Mononuclear cell (primary cell): Measurements from ENCODE around the gene CLEC4F. TPM values are rescaled to one million over a fixed set of nuclear protein-coding genes. Genes with fewer than 3 reads are reported as not detected.
"Not testable (repeated sequence)": the region's sequence is repeated elsewhere in the genome, so short reads cannot be mapped to it uniquely, and the experiment has no call there.

Source experiments
- H3K27me3 ChIP-seq: 2 replicates; pipeline ENCODE4 v1.6.0; 2011; ENCODE audit warnings: low read length, control low read depth; ENCODE audit not compliant: insufficient read depth
- H3K4me1 ChIP-seq: 2 replicates; pipeline ENCODE4 v1.5.1; 2011; ENCODE audit warnings: mild to moderate bottlenecking, low read length, control low read depth; ENCODE audit not compliant: insufficient read depth
- H3K4me3 ChIP-seq: 2 replicates; pipeline ENCODE4 v1.5.1; 2011; ENCODE audit warnings: mild to moderate bottlenecking, low read length, moderate library complexity
- H3K9me3 ChIP-seq: 2 replicates; pipeline ENCODE4 v1.5.1; 2011; ENCODE audit warnings: low read depth, mild to moderate bottlenecking, control low read depth, low read length
- total RNA-seq: library from RNA; depleted of rRNA; stranded (reverse); fragments of >200 nt; gene quantifications from one replicate; pipeline ENCODE4 v1.2.3, GENCODE V29; 2012

CLEC4F gene
- total RNA-seq, 1 donor, result 0.21 TPM

DNA sequence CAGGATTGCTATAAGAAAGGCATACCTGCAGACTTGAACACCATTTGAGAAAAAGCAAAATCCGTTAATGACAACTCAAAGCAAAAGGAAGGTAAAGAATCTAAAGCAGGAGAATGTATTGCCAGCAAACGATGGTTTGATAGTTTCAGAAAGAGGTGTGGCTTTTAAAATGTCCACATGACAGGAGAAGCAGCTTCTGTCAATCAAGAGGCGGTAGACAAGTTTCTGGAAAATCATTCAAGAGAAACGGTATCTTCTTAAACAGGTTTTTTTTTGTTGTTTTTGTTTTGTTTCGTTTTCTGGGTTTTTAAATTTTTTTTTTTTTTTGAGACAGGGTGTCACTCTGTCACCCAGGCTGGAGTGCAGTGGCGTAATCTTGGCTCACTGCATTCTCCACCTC, 13.8 kb downstream of the CLEC4F start:
- H3K4me3 ChIP-seq, result no peak overlapping the region
- no peaks in the 10 kb centered on the region for H3K4me1 ChIP-seq
- no peaks in the 10 kb centered on the region for H3K9me3 ChIP-seq
- no peaks in the 10 kb centered on the region for H3K27me3 ChIP-seq

DNA sequence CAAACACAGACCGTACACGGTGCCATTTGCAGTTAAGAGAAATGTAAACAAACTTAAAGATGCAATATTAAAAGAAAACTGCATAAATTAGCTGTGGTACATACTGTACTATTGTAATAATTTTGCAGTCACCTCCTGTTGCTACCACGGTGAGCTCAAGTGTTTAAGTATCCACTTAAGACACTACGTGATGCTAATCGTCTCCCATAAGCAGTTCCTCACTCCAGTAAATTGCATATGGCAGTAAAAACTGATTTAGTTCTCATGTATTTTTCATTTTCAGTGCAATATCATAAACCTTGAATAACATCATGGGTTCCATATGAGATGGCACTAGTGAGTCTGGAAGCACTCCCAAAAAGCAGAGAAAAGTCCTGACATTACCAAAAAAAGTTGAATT, 14.4 kb downstream of the CLEC4F start:
- H3K4me3 ChIP-seq, result no peak overlapping the region
- no peaks in the 10 kb centered on the region for H3K4me1 ChIP-seq
- no peaks in the 10 kb centered on the region for H3K9me3 ChIP-seq

DNA sequence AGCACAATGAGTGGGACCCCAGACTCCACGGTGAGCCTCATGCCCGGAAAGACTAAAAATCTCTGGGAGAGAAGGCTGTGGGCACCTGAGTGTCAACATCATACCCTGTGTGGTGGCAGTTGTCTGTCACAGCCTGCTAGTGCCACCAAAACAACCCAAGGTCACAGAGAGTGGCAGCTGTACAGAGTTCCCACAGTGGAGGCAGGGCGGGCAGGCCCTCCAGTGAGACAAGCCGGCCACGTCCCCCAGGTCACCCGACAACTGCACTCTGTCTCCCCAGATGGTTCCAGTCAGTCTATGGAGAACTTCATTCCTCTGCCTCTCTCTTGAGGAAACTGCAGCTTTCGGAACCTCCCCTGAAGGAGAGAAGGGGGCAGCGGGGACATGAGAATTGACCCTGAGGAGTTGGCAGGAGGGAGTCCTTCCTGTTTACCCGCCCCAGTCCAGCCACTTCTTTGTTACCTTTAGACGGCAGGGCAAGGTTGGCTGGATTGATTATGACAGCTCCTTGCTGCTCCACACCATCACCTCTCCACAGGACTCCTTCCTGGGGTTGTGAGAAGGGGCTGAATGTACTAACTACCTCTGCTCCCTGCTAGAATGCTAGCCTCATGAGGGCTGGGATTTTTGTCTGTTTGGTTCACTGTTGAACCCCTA, 18.7 kb downstream of the CLEC4F start:
- Histone ChIP-seq H3K27me3 (no peaks in the 10 kb centered on the region), H3K4me1 (peaks cover 6% of the 10 kb centered on the region), H3K4me3 (no peak overlapping the region), H3K9me3 (no peaks in the 10 kb centered on the region)

More for the DNA sequence above, 14.4 kb downstream of the CLEC4F start:
- no peaks in the 10 kb centered on the region for H3K27me3 ChIP-seq

DNA sequence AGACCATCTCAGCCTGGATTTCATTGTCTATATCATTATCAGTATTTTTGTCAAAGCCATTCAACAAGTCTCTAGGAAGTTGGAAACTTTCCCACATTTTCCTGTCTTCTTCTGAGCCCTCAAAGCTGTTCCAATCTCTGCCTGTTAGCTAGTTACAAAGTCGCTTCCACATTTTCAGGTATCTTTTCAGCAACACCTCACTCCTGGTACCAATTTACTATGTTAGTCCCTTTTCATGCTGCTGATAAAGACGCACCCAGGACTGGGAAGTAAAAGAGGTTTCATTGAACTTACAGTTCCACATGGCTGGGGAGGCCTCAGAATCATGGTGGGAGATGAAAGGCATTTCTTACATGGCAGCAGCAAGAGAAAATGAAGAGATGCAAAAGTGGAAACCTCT, 20.7 kb downstream of the CLEC4F start:
- H3K4me1 ChIP-seq, result peaks cover 6% of the 10 kb centered on the region
- H3K4me3 ChIP-seq, result no peak overlapping the region
- H3K9me3 ChIP-seq, result no peaks in the 10 kb centered on the region
- no peaks in the 10 kb centered on the region for H3K27me3 ChIP-seq

DNA sequence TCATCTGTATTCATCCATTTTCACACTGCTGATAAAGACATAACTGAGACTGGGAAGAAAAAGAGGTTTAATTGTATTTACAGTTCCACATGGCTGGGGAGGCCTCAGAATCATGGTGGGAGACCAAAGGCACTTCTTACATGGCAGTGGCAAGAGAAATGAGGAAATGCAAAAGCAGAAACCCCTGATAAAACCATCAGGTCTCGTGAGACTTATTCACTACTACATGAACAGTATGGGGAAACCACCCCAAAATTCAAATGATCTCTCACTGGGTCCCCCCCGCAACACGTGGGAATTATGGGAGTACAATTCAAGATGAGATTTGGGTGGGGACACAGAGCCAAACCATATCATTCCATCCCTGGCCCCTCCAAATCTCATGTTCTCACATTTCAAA, 22.4 kb downstream of the CLEC4F start:
- not testable (repeated sequence) for H3K27me3 ChIP-seq, H3K9me3 ChIP-seq, H3K4me3 ChIP-seq
- H3K4me1 ChIP-seq, result peaks cover 23% of the 10 kb centered on the region

DNA sequence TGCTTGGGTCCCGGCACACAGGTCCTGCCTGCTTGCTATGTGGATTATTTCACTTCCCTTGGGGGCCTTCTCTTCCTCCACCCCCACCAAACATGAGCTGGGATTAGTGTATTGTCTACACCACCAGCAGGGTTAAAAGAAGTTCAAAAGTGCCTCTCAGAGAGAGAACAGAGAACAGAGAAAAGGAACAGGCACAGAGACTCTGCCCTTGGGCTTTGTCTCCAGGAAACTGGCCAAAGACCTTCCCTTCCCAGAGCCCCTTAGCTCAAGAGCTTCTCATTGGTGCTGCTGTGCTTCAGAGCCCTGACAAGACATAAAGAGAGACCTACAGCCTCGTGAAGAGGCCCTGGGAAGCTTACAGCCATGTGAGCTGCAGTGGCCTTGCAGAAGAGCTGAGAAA, 22.9 kb downstream of the CLEC4F start:
- Histone ChIP-seq H3K4me1 (peaks cover 28% of the 10 kb centered on the region), H3K4me3 (no peak overlapping the region), H3K27me3 (no peaks in the 10 kb centered on the region), H3K9me3 (no peaks in the 10 kb centered on the region)

DNA sequence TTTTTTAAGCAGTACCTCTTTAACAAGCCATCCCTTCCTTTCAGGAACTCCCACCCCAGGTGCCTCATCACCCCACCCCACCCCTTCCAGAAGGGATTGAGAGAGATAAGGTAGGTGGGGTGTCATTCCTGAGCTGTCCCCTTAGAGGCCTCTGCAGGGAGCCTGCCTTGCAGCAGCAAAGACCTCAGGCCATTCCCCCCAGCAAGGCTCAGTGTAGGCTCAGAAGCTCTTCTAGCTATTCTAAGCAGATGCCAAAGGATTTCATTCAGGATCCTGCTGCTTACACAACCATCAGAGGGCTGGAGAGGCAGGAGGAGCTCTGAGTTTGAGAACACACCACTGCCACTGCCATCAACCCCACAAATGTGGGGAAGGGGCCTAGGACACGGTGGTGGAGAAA, 24.1 kb downstream of the CLEC4F start:
- Histone ChIP-seq H3K4me3 (no peak overlapping the region), H3K9me3 (no peaks in the 10 kb centered on the region), H3K4me1 (peaks cover 28% of the 10 kb centered on the region), H3K27me3 (peaks cover 9% of the 10 kb centered on the region)

DNA sequence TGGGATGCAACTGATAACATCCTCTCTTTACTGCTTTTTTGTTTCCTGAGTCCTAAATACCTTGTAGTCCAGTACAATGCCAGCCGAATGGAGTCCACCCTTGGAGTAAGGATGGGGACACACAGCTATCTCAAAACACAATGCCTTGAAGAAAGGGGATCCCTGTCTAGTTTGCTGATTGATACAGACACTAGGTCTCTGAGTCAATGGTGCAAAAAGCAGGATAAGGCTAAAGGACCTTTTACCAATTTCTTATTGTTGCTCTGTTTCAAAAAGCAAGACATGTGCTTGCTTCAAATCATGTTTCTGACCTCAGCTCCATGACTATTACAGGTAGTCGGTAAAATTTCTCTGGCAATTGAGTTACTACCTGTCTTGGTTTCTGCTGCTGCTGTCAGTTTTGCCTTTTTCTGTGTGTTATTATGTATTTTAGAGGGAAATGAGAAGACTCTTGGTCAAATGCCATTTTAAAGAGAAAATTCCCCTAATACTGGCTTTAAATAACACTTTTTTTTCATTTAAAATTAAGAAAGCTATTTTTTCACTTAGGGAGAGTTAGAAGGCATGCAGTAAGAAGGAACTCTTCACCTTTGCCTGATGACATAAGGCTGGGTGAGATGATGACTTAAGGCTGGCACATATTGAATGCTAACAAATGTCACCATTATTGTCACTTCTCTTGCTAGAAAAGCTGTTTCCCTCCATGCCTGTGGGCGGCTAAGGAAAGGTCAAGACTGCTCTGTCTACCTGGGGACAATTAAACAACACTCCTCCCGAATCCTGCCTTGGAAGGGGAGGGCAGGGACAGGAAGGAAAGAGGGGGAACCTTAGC, 25.0 kb downstream of the CLEC4F start:
- Histone ChIP-seq H3K4me1 (peaks cover 33% of the 10 kb centered on the region), H3K27me3 (peaks cover 17% of the 10 kb centered on the region), H3K4me3 (no peak overlapping the region), H3K9me3 (no peaks in the 10 kb centered on the region)

DNA sequence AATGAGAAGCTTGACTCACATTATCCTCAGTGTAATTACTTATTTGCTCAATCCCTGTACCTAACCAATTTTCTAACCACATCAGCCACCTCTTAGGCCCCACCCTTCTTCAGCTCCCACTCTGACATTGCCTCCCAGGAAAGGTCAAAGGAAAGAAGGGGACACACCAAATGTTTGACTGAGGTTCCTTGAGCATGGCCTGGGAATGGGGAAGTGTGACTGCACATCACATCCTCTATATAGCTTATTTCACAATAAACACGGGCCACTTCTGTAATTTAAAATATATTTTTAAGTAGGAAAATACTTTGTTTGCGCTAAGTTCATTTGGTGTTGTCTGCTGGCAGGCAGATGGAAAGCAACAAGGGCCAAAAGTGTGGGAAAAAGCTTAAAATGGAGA, 26.9 kb downstream of the CLEC4F start:
- Histone ChIP-seq H3K4me3 (no peak overlapping the region), H3K27me3 (peaks cover 35% of the 10 kb centered on the region), H3K4me1 (peaks cover 44% of the 10 kb centered on the region), H3K9me3 (no peaks in the 10 kb centered on the region)

DNA sequence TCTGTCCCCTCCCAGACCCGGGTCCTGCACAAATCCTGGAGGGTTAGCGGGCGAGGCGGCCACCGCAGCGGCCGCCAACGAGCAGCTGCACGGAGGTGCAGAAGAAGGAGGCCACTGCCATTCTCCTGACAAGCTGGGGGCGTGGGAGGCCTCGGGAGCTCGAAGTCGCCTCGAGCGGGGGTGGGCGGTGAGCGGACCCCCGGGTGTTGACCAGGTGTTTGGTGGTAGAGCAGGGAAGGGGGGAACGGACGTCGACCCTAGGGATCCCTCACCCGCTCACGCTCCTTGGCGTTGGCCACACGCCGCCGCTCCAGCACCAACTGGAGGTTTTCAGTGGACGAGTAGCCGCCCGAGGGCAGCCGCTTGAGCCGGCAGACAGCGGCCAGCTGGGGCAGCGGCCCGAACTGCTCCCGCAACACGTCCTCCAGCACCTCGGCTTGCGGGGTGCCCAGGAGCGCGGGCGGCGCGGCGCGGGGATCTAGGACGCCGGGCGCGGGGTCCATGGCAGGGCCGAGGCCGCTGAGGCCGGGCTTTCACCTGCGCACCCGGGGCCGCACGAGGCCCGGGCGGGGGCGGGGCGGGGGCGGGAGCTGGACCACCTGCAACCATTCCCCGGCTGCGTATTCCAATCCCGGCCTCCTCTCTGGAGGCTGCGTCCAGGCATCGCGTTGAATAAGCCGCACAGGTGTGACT, 30.1 kb downstream of the CLEC4F start, which contains the start of gene FIGLA:
Gene FIGLA, minus strand, starts transcription at position 508 of the 693 bp plus-strand sequence. Its CDS starts 5 bp downstream, at position 503.
- Histone ChIP-seq H3K27me3 (peaks cover 53% of the 10 kb centered on the region), H3K4me1 (peaks cover 39% of the 10 kb centered on the region), H3K4me3 (no peak within 1 kb of the TSS), H3K9me3 (no peaks in the 10 kb centered on the region)

DNA sequence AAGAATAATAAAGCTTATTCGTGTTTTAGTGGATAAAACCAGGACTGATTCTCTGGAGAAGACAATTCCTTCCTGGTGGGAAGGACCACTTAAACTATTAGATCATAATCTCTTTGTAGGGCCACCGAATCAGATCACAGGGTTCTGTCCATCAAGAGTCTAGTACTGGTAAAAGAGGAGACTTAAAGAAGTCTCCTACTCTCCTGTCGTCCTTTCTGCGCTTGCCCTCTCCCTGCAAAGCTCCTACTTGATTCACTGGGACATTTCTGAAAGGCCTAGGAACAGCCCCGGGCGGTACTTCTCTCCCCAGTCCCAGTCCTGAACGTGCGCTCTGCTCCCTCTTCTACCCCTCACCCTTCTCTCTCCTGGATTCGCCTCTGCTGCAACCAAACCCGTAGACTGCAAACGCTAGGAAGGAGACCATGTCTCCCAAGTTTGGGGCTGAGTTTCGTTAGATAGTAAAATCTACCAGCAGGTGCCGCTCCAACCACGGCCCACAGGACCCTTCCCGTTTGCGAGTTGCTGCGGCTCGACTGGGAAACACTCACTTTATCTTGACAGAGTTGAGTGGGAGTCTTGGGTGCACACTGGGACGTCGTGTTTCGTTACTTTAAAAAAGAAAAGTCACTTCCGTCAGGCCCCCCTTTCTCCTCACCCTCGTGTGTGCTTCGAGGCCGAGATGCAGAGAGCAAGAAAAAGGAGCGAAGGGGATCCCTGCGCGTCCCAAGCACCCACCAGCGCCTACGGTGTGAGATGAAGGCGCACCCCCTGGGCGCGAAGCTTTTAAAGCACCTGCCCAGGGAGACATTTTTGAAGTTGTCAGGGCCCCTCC, 30.9 kb downstream of the CLEC4F start:
- H3K27me3 ChIP-seq, result peaks cover 53% of the 10 kb centered on the region
- H3K4me1 ChIP-seq, result peaks cover 36% of the 10 kb centered on the region
- H3K4me3 ChIP-seq, result no peak overlapping the region
- no peaks in the 10 kb centered on the region for H3K9me3 ChIP-seq

DNA sequence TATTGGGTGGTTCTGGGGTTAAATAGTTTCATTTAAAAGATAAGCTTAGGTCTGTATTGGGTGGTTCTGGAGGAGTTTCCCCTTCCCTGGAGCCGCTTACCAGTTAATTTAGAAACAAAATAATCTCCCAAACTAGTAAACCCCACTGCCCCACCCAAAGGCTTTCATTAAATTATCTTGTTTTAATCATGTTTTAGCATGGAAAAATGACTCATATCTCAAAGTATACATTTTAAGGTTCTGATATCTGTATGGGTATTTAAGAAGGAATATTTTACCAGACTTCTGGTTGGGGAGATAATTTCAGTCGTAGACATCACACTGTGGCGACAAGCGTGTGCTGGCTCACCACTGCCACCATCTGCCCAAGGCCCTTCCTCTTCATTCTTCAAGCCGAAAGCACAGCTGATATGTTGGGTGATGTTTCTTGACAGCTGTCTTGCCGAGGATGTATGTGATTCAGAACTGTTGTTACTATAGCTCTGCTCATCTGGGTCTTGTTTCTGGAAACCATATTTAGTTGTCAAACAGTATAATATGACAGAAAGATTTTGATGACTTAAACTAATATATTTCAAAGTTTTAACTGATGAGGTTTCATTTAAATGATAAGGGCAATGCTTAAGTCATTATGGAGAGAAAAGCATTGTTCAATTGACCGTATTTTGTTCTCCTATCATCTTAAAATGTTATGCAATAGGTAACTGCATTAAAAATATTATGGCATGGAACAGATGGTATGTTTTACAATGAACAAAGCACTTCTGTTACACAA, 35.1 kb downstream of the CLEC4F start:
- Histone ChIP-seq H3K4me1 (peaks cover 11% of the 10 kb centered on the region), H3K4me3 (no peak overlapping the region), H3K9me3 (no peaks in the 10 kb centered on the region), H3K27me3 (peaks cover 36% of the 10 kb centered on the region)

DNA sequence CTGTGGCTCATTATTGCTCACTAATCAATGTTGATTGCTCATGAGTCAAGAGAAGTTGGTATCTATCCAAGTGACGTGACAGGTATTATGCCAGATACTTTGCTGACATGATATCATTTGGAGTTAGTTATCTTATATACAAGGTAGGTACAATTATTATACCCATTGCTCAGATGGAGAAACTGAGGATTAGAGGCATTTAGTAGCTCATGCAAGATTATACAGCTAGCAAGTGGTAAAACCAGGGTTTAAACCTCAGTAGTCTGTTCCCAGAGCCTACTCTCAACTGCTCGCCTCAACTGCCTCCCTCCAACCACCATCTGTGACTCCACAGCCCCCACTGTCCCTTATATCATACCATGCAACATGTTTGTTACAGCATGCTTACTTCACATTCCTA, 36.1 kb downstream of the CLEC4F start:
- Histone ChIP-seq H3K27me3 (peaks cover 28% of the 10 kb centered on the region), H3K9me3 (no peaks in the 10 kb centered on the region), H3K4me1 (peaks cover 1% of the 10 kb centered on the region), H3K4me3 (no peak overlapping the region)

DNA sequence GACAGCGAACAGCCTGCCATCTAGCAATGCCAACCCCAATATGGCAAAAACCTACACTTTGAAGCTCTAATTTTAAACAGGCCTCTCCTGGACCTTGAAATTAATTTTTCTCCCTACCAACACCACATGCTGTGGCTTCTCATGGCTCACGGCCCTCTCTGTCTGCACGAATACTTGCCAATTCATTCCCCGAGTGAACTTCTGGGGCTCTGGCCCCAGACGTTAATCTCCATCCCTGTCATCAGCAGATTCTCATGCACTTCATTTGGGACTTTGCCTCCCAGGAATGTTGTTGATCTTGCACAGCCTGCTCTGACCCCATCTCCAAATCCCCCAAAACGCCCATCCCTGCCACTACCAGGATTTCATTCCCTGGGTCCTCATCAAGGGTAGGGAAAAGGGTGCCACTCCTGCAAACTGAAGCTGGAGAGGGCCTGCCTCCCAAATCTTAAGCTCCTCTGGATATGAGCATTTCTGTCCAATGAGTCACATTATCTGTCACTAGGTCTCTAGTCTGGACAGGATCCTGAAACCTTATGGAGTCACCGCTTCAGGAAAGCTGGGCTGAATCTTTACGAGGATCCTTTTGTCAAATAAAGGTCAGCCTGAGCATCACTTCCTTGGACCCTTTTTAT, 40.4 kb downstream of the CLEC4F start:
- Histone ChIP-seq H3K9me3 (no peaks in the 10 kb centered on the region), H3K27me3 (peaks cover 16% of the 10 kb centered on the region), H3K4me1 (peaks cover 7% of the 10 kb centered on the region), H3K4me3 (no peak overlapping the region)
